ENCODE measurements around the gene MYO3B.

Gene MYO3B

DNA sequence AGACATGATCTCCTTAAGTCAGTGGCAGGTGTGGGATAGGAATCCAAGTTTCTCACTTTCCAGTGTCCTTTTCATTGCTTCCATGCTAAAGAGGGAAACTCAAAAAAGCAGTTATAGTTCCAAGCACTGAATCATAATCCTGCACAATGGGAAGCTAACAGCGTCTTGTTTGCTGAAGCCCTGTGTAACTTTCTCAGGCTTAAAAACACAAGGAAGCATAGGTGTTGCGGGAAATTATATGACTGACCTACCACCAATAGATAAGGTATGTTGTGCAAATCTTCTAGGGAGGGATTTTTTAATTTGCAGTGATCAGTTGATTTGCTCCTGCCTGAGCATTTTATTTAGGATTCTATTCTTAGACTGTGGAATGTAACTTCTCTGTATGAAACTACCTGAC lies 250.9 kb downstream of the MYO3B start:
- TF ChIP-seq, protein P1, sequence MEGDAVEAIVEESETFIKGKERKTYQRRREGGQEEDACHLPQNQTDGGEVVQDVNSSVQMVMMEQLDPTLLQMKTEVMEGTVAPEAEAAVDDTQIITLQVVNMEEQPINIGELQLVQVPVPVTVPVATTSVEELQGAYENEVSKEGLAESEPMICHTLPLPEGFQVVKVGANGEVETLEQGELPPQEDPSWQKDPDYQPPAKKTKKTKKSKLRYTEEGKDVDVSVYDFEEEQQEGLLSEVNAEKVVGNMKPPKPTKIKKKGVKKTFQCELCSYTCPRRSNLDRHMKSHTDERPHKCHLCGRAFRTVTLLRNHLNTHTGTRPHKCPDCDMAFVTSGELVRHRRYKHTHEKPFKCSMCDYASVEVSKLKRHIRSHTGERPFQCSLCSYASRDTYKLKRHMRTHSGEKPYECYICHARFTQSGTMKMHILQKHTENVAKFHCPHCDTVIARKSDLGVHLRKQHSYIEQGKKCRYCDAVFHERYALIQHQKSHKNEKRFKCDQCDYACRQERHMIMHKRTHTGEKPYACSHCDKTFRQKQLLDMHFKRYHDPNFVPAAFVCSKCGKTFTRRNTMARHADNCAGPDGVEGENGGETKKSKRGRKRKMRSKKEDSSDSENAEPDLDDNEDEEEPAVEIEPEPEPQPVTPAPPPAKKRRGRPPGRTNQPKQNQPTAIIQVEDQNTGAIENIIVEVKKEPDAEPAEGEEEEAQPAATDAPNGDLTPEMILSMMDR (IDR thresholded peaks at IDR 0.05): no peak

DNA sequence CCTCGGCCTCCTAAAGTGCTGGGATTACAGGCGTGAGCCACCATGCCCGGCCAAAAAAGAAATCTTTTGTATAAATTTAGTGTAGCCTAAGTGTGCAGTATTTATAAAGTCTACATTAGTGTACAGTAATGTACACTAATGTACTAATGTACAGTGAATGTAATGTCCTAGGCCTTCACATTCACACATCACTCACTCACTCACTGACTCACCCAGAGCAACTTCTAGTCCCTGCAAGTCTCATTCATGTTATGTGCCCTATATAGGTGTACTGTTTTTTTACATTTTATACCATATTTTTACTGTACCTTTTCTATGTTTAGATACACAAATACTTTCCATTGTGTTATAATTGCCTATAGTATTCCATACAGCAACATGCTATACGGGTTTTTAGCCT lies 254.9 kb downstream of the MYO3B start:
- TF ChIP-seq, protein P1 (IDR thresholded peaks at IDR 0.05): no peak

DNA sequence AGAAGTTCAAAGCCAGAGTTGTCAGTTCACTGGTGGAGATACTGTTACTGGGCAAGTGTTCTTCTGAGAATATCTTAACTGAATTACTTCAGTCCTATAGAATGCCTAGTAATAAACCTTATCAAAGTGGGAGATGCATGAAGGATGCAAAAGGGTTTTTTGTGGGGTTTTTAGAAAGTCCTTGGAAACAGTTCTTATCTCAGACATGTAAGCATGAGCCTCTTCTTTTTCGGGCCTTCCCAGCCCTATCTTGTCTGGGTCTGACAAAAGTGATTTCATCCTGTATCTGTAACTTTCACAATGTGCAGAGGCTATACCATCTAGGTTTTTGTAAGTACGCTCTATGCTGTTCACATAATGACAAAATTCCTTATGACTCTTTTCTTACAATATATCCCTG lies 255.5 kb downstream of the MYO3B start:
- TF ChIP-seq, protein P1 (IDR thresholded peaks at IDR 0.05): no peak

DNA sequence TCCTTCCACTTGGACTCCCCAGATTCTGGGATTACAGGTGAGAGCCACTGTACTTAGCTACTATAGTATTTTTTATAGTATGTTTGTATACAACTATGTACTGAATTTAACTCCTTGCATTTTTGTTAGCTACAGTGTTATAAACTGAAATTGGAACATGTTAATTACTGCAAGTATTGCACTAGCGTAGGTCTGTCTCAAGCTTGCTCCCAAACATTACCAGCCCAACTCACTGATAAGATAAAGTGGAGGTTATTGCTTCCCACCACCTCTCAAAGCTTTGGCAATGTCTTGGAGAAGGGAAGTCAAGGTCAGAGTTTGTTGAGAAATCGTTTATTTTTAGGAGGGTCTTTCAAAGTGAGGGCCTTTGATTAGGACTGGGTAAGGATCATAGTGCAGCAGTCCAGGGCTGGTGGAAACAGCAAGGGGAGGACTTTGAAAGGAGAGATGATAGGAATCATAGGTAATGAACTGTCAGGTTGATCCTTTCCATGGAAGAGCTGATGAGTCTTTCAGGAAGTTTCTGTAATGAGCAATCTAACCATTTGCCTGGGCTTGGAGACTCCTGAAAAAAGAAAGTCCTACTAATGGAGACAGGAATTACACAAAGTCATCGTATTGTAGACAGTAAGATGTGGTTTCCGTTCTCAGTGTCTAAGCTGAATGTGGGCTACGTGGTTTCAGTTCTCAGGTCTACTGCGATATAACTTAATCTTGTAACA lies 257.1 kb downstream of the MYO3B start:
- TF ChIP-seq, protein P1 (IDR thresholded peaks at IDR 0.05): no peak

DNA sequence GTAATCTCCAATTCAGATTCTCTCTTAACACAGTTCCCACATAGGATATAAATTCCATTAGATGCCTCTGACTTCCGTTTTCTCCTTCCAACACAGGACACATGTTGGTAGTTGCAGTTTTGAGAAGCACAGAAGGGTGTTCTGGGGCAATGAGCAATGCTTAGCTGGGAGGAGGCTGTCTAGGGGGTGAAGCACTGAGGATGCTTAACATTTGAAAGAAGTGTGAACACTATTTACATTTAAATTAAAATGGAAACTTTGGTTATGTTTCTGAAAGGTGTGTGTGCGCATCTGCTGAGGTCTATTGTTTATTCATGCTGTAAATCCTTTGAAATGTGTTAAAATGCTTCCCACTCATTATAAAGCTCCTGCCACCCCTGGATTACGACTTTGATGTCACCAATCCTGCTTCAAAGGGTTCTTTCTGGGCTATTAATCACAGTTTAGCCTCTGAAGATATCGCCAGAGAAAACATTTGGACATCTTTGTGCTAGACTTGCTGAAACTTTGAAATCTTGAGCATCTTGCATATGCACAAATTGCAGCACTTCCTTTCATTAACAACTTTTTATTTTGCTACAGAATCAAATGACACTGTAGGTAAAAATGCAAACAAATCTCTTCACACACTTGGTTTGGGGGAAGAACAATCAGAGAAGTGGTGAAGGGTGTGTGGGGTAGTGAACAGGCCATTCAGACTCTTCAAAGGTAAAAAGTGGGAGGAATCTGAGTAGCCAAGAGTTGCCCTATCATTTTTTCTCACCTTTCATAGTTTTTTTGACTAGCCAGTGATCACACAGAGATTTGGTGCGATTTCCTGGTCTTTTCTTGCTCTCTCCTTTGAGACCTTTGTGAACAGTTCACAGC lies 258.4 kb downstream of the MYO3B start:
- TF ChIP-seq, protein P1 (IDR thresholded peaks at IDR 0.05): no peak

DNA sequence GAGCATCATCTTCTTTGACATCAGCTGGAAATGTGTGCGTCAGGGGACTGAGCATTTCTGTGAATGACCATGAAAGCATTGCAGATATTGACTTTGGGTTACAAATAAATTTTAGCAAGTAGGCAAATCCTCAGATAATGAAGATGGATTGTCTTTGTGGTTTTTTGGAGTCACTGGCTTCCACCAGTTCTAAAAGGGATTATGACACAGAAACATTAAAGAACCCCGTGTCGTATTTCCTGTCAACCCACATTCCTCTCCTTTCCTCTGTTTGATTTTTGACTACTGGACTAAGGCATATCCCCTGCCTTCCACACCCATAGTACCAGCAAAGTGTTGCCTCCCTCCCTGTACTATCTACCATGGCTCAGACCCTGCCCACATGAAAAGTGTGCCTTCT lies 268.1 kb downstream of the MYO3B start:
- TF ChIP-seq, protein P1 (IDR thresholded peaks at IDR 0.05): no peak

DNA sequence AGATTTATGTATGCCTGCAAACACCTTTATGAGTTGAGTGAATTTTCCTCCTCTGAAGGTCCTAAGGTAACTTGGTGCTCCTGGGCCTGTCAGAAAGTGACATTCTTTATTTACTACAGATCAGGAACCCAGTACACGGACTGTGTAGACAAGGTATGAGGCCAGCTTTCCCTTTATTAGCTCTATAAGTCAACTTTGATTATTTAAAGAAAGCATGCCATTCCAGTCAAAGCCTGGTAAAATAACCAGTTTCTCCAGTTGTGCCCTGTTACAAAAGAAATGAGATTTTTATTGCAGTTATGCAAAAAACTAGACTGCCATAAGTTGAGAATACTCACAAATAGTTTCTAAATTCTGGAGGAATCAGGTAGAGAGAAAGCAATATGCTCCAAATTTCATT lies 271.1 kb downstream of the MYO3B start:
- TF ChIP-seq, protein P1 (IDR thresholded peaks at IDR 0.05): no peak
